ENCODE measurements around the gene FTO. TPM values are rescaled to one million over a fixed set of nuclear protein-coding genes. Genes with fewer than 3 reads are reported as not detected.

FTO gene
- polyA plus RNA-seq, 3 donors, result 16.8 to 51.0 (median 37.7) TPM

DNA sequence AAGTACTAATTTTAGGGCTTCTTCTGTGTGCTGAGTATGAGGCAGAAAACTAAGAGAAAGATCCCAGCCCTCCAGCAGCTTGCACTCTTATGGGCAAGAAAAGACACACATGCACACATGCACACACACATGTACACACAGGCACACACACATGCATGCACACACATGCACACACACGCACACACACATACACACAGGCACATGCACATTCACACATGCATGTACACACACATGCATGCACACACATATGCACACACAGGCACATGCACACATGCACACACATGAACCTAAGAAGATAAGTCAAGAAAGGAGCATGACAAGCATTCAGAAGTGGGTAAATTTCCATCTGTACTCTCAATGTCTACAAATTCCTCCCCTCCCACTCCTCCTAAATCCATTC lies 452.4 kb downstream of the FTO start:
- H3K36me3 Mint-ChIP-seq, result no peaks in the 10 kb centered on the region
- TF ChIP-seq, protein P1, sequence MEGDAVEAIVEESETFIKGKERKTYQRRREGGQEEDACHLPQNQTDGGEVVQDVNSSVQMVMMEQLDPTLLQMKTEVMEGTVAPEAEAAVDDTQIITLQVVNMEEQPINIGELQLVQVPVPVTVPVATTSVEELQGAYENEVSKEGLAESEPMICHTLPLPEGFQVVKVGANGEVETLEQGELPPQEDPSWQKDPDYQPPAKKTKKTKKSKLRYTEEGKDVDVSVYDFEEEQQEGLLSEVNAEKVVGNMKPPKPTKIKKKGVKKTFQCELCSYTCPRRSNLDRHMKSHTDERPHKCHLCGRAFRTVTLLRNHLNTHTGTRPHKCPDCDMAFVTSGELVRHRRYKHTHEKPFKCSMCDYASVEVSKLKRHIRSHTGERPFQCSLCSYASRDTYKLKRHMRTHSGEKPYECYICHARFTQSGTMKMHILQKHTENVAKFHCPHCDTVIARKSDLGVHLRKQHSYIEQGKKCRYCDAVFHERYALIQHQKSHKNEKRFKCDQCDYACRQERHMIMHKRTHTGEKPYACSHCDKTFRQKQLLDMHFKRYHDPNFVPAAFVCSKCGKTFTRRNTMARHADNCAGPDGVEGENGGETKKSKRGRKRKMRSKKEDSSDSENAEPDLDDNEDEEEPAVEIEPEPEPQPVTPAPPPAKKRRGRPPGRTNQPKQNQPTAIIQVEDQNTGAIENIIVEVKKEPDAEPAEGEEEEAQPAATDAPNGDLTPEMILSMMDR (IDR thresholded peaks at IDR 0.05), result no peak
- DNase-seq, result no peak
- intact Hi-C loops (cut with micrococcal nuclease), result no loop called here
- H3K4me3 ChIP-seq (replicated peaks in 1 of 3; ENCODE audit: low read depth in 2 of 3, low read length in 3 of 3), result no peak overlapping the region
- no peak overlapping the region for H3K4me3 Mint-ChIP-seq
- H3K9ac ChIP-seq (ENCODE audit: insufficient read depth, low read length, poor library complexity, severe bottlenecking), result no peak overlapping the region
- no peaks in the 10 kb centered on the region for H3K36me3 ChIP-seq (replicated peaks in 1 of 2; ENCODE audit: control insufficient read depth in 1 of 2, insufficient read depth in 2 of 2, low read length in 2 of 2)
- no peak overlapping the region for H3K4me2 ChIP-seq (replicated peaks; ENCODE audit: extremely low read depth, low read length, poor library complexity, severe bottlenecking)
- H2AFZ ChIP-seq (ENCODE audit: insufficient read depth, low read depth, low read length, poor library complexity, severe bottlenecking), result no peak overlapping the region
- peaks cover 12 to 19% (median 16%) of the 10 kb centered on the region in 7 donors for H3K9me3 Mint-ChIP-seq
- H3K4me1 ChIP-seq (ENCODE audit: control insufficient read depth in 1 of 2, insufficient read depth in 2 of 2, low read length in 2 of 2), result no peaks in the 10 kb centered on the region
- WGBS (ENCODE audit: insufficient coverage), result 100% methylated on average over 1 of the region's 1 CpG
- no peaks in the 10 kb centered on the region for H3K27me3 ChIP-seq (ENCODE audit: control insufficient read depth in 2 of 2, insufficient read depth in 2 of 2, low read length in 2 of 2)
- peaks cover 0 to 2% (median 2%) of the 10 kb centered on the region in 3 donors for H3K27me3 Mint-ChIP-seq (ENCODE audit: low read depth in 3 of 3)
- no peak overlapping the region for H3K27ac ChIP-seq (ENCODE audit: low read depth in 1 of 2, low read length in 2 of 2)
- H3K27ac Mint-ChIP-seq, result no peak overlapping the region
- H4K20me1 ChIP-seq (ENCODE audit: insufficient read depth, low read length), result no peaks in the 10 kb centered on the region
- no peaks in the 10 kb centered on the region for H3K4me1 Mint-ChIP-seq
- H3K9me3 ChIP-seq (replicated peaks in 1 of 2; ENCODE audit: control insufficient read depth in 1 of 2, insufficient read depth in 1 of 2, low read length in 2 of 2), result peaks cover 11 to 24% of the 10 kb centered on the region in 2 donors
- no peaks in the 10 kb centered on the region for H3K79me2 ChIP-seq (ENCODE audit: insufficient read depth, low read length)

- no peak overlapping the region for H3K4me3 ChIP-seq (replicated peaks in 1 of 3; ENCODE audit: low read depth in 2 of 3, low read length in 3 of 3)
- TF ChIP-seq, protein P1 (IDR thresholded peaks at IDR 0.05), result no peak
- WGBS (ENCODE audit: insufficient coverage), result 88% methylated on average over 4 of the region's 4 CpGs
- H3K4me1 ChIP-seq (ENCODE audit: control insufficient read depth in 1 of 2, insufficient read depth in 2 of 2, low read length in 2 of 2), result no peaks in the 10 kb centered on the region
- H3K36me3 ChIP-seq (replicated peaks in 1 of 2; ENCODE audit: control insufficient read depth in 1 of 2, insufficient read depth in 2 of 2, low read length in 2 of 2), result no peaks in the 10 kb centered on the region
- no peak overlapping the region for H3K9ac ChIP-seq (ENCODE audit: insufficient read depth, low read length, poor library complexity, severe bottlenecking)
- no peak overlapping the region for H3K4me3 Mint-ChIP-seq
- peak overlapping the region in 1 of 7 donors; percentile 24 for H3K27ac Mint-ChIP-seq
- H3K27me3 Mint-ChIP-seq (ENCODE audit: low read depth in 3 of 3), result peaks cover 0 to 2% (median 2%) of the 10 kb centered on the region in 3 donors
- no peaks in the 10 kb centered on the region for H3K36me3 Mint-ChIP-seq
- no peak overlapping the region for H3K4me2 ChIP-seq (replicated peaks; ENCODE audit: extremely low read depth, low read length, poor library complexity, severe bottlenecking)
- H3K9me3 Mint-ChIP-seq, result peaks cover 15 to 19% (median 17%) of the 10 kb centered on the region in 7 donors
- H3K27ac ChIP-seq (ENCODE audit: low read depth in 1 of 2, low read length in 2 of 2), result no peak overlapping the region
- intact Hi-C loops (cut with micrococcal nuclease), result no loop called here
- no peak overlapping the region for H2AFZ ChIP-seq (ENCODE audit: insufficient read depth, low read depth, low read length, poor library complexity, severe bottlenecking)
- H3K9me3 ChIP-seq (replicated peaks in 1 of 2; ENCODE audit: control insufficient read depth in 1 of 2, insufficient read depth in 1 of 2, low read length in 2 of 2), result peaks cover 11 to 24% of the 10 kb centered on the region in 2 donors
- no peaks in the 10 kb centered on the region for H3K4me1 Mint-ChIP-seq
- no peak for DNase-seq
- no peaks in the 10 kb centered on the region for H3K79me2 ChIP-seq (ENCODE audit: insufficient read depth, low read length)
- no peaks in the 10 kb centered on the region for H3K27me3 ChIP-seq (ENCODE audit: control insufficient read depth in 2 of 2, insufficient read depth in 2 of 2, low read length in 2 of 2)
- no peaks in the 10 kb centered on the region for H4K20me1 ChIP-seq (ENCODE audit: insufficient read depth, low read length)
These were observed 455.0 kb downstream of the FTO start for GRCh38 chr16:54158986-54159385.

Data from CD14-positive monocyte (primary cell).